GM12878 (cell line): ENCODE data around the gene DMAC1. TPM values are rescaled to one million over a fixed set of nuclear protein-coding genes. Genes with fewer than 3 reads are reported as not detected.
A peak's percentile ranks its signal among the peaks of the same experiment; 100 is the strongest.

Source experiments
- ATAC-seq: fragments of 200-7000 bp; cut with Tn5 transposase; 3 replicates; pipeline ENCODE4 v1.9.1; 2020; ENCODE audit warnings: mild to moderate bottlenecking, moderate library complexity
- BruUV-seq: library from RNA; stranded (reverse); fragments of 400-500 nt; replicated peaks from 2 replicates; lab custom pipeline; 2021; lab: Mats Ljungman, UMichigan
- CTCF ChIA-PET: fragments of 300-600 bp; sonication (Branson Sonifier 250); formaldehyde crosslinking; extraction: SDS; loops from one replicate; lab custom pipeline; 2021; ENCODE audit warnings: inconsistent platforms; lab: Yijun Ruan, JAX
- POLR2A ChIA-PET: fragments of 350-600 bp; formaldehyde crosslinking; extraction: SDS; loops from one replicate; lab custom pipeline; 2021; ENCODE audit warnings: inconsistent platforms; lab: Charles Lee
- RAD21 ChIA-PET: fragments of 300-600 bp; sonication (Branson Sonifier 250); formaldehyde crosslinking; loops from one replicate; lab custom pipeline; 2023; ENCODE audit warnings: antibody characterized with exemption; ENCODE audit not compliant: unreplicated experiment; lab: Charles Lee
- SMC1A ChIA-PET: fragments of 300-600 bp; sonication (Branson Sonifier 250); formaldehyde crosslinking; loops from one replicate; lab custom pipeline; 2023; ENCODE audit not compliant: unreplicated experiment, uncharacterized antibody; lab: Charles Lee
- DNase-seq: peaks from one replicate; pipeline ENCODE4 v3.0.0-alpha.2; 2011; ENCODE audit warnings: low read depth, low spot score
- FAIRE-seq: peaks from 3 replicates; lab custom pipeline; 2011; peaks lifted over from hg19 to GRCh38; lab: Jason Lieb, UNC
- H2AFZ ChIP-seq: 2 replicates; pipeline ENCODE4 v1.6.0; 2011; ENCODE audit warnings: low read depth, low read length, control low read depth; ENCODE audit not compliant: control insufficient read depth
- H3K27ac ChIP-seq: 2 replicates; pipeline ENCODE4 v1.5.1; 2011; ENCODE audit warnings: control low read depth; ENCODE audit not compliant: control insufficient read depth, insufficient read depth
- H3K27me3 ChIP-seq, 2 experiments: replicated peaks in 1 of 2; 2 replicates each; pipeline versions ENCODE4 v1.6.0 to v1.6.1; 2011; ENCODE audit warnings: low read length in 1 of 2; ENCODE audit not compliant: control insufficient read depth in 2 of 2, insufficient read depth in 2 of 2
- H3K36me3 ChIP-seq, 2 experiments: 2 replicates each; pipeline ENCODE4 v1.5.1; 2011; ENCODE audit warnings: low read length in 1 of 2; ENCODE audit not compliant: control insufficient read depth in 2 of 2, insufficient read depth in 2 of 2
- H3K4me1 ChIP-seq: 2 replicates; pipeline ENCODE4 v1.6.1; 2011; ENCODE audit warnings: mild to moderate bottlenecking, low read length, moderate library complexity, mixed read lengths; ENCODE audit not compliant: control insufficient read depth, insufficient read depth
- H3K4me2 ChIP-seq: 2 replicates; pipeline ENCODE4 v1.6.0; 2011; ENCODE audit warnings: control low read depth; ENCODE audit not compliant: control insufficient read depth, insufficient read depth
- H3K4me3 ChIP-seq: fragments of 200-600 bp; sonication (generic); 2 replicates; pipeline ENCODE4 v1.5.1; 2016
- H3K79me2 ChIP-seq: 2 replicates; pipeline ENCODE4 v1.6.0; 2011; ENCODE audit warnings: low read length; ENCODE audit not compliant: control insufficient read depth, insufficient read depth
- H3K9ac ChIP-seq: 2 replicates; pipeline ENCODE4 v1.8.0; 2011; ENCODE audit warnings: low read length, control low read depth, mixed read lengths; ENCODE audit not compliant: control insufficient read depth, insufficient read depth
- H3K9me3 ChIP-seq: replicated peaks from 3 replicates; pipeline ENCODE4 v1.5.1; 2011; ENCODE audit warnings: mild to moderate bottlenecking, low read length; ENCODE audit not compliant: control insufficient read depth, insufficient read depth
- H4K20me1 ChIP-seq: 2 replicates; pipeline ENCODE4 v1.6.0; 2011; ENCODE audit not compliant: control insufficient read depth, insufficient read depth
- CREB1 ChIP-seq: IDR thresholded peaks from 2 replicates; pipeline ENCODE4 v1.6.1; 2012; ENCODE audit warnings: low read depth, mild to moderate bottlenecking, inconsistent platforms
- EGR1 ChIP-seq, 2 experiments: IDR thresholded peaks; 1 replicate in 1 of 2; 2 replicates in 1 of 2; pipeline ENCODE4 v1.6.1; 2011 to 2012; ENCODE audit warnings: low read depth in 2 of 2, low read length in 2 of 2, borderline replicate concordance in 1 of 2, mild to moderate bottlenecking in 1 of 2, moderate library complexity in 1 of 2
- HDAC6 ChIP-seq: fragments of 200-600 bp; sonication (generic); IDR thresholded peaks from one replicate; pipeline ENCODE4 v1.8.0; 2017; ENCODE audit warnings: antibody characterized with exemption; ENCODE audit not compliant: unreplicated experiment
- JUNB ChIP-seq: IDR thresholded peaks from 2 replicates; pipeline ENCODE4 v1.6.1; 2016; ENCODE audit warnings: antibody characterized with exemption, mild to moderate bottlenecking
- NRF1 ChIP-seq: conservative IDR thresholded peaks from 2 replicates; pipeline ENCODE4 v1.6.1; 2011; ENCODE audit warnings: mild to moderate bottlenecking, low read depth, low read length, improper control_type of control experiment
- TCF7 ChIP-seq: IDR thresholded peaks from 2 replicates; pipeline ENCODE4 v1.6.1; 2014; ENCODE audit warnings: antibody characterized with exemption, borderline replicate concordance
- YY1 ChIP-seq: IDR thresholded peaks from 2 replicates; pipeline ENCODE4 v1.6.1; 2011; ENCODE audit warnings: low read depth, mild to moderate bottlenecking, low read length
- whole genome bisulfite sequencing: methylation state at CpG from one replicate; pipeline ENCODE4 v1.1.6; 2016; ENCODE audit warnings: low lambda C conversion rate; ENCODE audit not compliant: insufficient replicate concordance, insufficient coverage; ENCODE audit errors: missing lambda C conversion rate; 5-methylcytosine and 5-hydroxymethylcytosine counted together
- in situ Hi-C: fragments of 300-500 bp; cut with MboI; formaldehyde crosslinking; loops from 9 replicates; pipeline ENCODE4 v1.14.3; 2018; ENCODE audit warnings: mixed read lengths
- intact Hi-C: fragments of 100-400 bp; cut with micrococcal nuclease; formaldehyde crosslinking; loops from one replicate; pipeline ENCODE4 v1.14.2; 2022; ENCODE audit not compliant: unreplicated experiment
- polyA plus RNA-seq, 11 experiments: library from polyadenylated mRNA; depleted of rRNA in 4 of 11; unstranded in 6 of 11; stranded (reverse) in 5 of 11; fragments of >200 nt; fragmentation: Nextera tagmentation in 4 of 11; fragmentation: Illumina TruSeq in 1 of 11; extraction: Ambion mirVana in 4 of 11; extraction: Trizol in 1 of 11; gene quantifications; 1 replicate in 1 of 11; 2 replicates in 10 of 11; pipeline versions ENCODE4 v1.2.1 to v1.2.3, GENCODE V29; 2011 to 2016; ENCODE audit warnings: inconsistent platforms in 2 of 11, missing spikeins in 2 of 11, low read depth in 1 of 11
- total RNA-seq, 4 experiments: library from RNA; depleted of rRNA in 3 of 4; stranded (reverse); fragments of >200 nt in 3 of 4; fragmentation: Illumina TruSeq in 1 of 4; extraction: Trizol in 1 of 4; gene quantifications; 2 replicates each; pipeline versions ENCODE4 v1.2.1 to v1.2.3, GENCODE V29; 2013 to 2021
- TF ChIP-seq, protein P1 (sequence below): fragments of 450-650 bp; formaldehyde crosslinking; IDR thresholded peaks from 2 replicates; pipeline ENCODE4 v1.4.0; 2022; ENCODE audit warnings: mild to moderate bottlenecking, moderate library complexity
- TF ChIP-seq, protein P2 (sequence below): IDR thresholded peaks from 2 replicates; pipeline ENCODE4 v1.6.1; 2012; ENCODE audit warnings: improper control_type of control experiment, low read depth, low read length; ENCODE audit not compliant: insufficient replicate concordance
- TF ChIP-seq, protein P3 (sequence below): IDR thresholded peaks from 2 replicates; pipeline ENCODE4 v1.6.1; 2012; ENCODE audit warnings: low read length, inconsistent platforms

The DMAC1 gene
- total and polyA plus RNA-seq, 10 of the 15 experiments (the other 5 are each of a cell fraction or from before 2014, with no cell fraction given) = 16.0 to 123 (median 44.5) TPM

DNA sequence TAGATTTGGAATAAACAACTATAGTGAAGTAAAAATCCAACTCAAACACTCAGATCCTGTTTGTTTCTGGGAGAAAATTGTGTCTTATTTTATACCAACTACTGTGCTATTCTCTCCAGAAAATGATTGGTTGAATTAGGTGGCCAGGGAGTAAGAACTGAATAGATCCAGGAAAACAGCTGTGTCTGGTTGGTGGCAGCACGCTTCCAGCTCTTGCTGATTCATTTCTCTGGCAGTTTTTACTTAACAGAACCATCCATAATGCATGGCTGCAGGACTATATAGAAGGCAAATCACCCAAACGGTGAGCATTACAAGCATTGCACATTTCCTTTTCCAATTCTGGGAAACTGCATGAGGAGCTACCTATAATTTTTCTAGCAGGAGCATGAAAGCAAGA lies 29.5 kb downstream of the DMAC1 start (continued):
- TF ChIP-seq, protein P1, sequence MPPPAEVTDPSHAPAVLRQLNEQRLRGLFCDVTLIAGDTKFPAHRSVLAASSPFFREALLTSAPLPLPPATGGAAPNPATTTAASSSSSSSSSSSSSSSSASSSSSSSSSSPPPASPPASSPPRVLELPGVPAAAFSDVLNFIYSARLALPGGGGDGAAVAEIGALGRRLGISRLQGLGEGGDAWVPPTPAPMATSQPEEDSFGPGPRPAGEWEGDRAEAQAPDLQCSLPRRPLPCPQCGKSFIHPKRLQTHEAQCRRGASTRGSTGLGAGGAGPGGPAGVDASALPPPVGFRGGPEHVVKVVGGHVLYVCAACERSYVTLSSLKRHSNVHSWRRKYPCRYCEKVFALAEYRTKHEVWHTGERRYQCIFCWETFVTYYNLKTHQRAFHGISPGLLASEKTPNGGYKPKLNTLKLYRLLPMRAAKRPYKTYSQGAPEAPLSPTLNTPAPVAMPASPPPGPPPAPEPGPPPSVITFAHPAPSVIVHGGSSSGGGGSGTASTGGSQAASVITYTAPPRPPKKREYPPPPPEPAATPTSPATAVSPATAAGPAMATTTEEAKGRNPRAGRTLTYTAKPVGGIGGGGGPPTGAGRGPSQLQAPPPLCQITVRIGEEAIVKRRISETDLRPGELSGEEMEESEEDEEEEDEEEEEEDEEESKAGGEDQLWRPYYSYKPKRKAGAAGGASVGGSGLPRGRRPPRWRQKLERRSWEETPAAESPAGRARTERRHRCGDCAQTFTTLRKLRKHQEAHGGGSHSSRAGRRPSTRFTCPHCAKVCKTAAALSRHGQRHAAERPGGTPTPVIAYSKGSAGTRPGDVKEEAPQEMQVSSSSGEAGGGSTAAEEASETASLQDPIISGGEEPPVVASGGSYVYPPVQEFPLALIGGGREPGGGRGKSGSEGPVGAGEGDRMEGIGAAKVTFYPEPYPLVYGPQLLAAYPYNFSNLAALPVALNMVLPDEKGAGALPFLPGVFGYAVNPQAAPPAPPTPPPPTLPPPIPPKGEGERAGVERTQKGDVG (CRISPR knock-in tag) = no peak
- TF ChIP-seq HDAC6 = no peak
- no peak for TF ChIP-seq JUNB
- TF ChIP-seq NRF1 = no peak
- TF ChIP-seq, all 136 proteins: peak for 0

DNA sequence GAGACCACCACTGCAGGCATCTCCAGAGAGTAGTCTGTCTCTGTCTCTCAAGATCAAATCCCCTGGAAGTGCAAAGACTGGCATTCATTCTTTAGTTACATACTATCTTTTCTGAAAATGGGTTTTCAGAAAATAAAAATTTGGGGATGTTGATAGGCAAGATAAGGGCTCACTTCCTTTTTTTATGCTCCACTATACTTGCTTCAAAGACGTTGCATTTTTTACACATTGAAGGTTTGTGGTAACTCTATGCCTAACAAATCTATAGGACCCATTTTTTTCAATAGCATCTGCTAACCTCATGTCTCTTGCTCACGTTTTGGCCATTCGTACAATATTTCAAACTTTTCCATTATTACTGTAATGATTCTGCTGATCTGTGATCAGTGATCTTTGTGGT lies 37.0 kb downstream of the DMAC1 start:
- Histone ChIP-seq H2AFZ (no peak overlapping the region), H3K79me2 (no peaks in the 10 kb centered on the region), H3K4me1 (no peaks in the 10 kb centered on the region), H3K9me3 (no peaks in the 10 kb centered on the region; the same call in 2 of the 3 replicates), H4K20me1 (no peaks in the 10 kb centered on the region), H3K4me3 (no peak overlapping the region), H3K36me3 (no peaks in the 10 kb centered on the region), H3K27me3 (no peaks in the 10 kb centered on the region), H3K27ac (no peak overlapping the region), H3K4me2 (no peak overlapping the region), H3K9ac (no peak overlapping the region)
- ChIA-PET CTCF (no interaction called here), RAD21 (no interaction called here), POLR2A (no interaction called here), SMC1A (no interaction called here)
- no TSS peak for BruUV-seq
- FAIRE-seq (no peak), ATAC-seq (peak; percentile 76), DNase-seq (no peak)
- intact Hi-C loops (no loop called here), in situ Hi-C loops (no loop called here)
- WGBS = 0% methylated on average over 3 of the region's 3 CpGs
- TF ChIP-seq, protein P2, sequence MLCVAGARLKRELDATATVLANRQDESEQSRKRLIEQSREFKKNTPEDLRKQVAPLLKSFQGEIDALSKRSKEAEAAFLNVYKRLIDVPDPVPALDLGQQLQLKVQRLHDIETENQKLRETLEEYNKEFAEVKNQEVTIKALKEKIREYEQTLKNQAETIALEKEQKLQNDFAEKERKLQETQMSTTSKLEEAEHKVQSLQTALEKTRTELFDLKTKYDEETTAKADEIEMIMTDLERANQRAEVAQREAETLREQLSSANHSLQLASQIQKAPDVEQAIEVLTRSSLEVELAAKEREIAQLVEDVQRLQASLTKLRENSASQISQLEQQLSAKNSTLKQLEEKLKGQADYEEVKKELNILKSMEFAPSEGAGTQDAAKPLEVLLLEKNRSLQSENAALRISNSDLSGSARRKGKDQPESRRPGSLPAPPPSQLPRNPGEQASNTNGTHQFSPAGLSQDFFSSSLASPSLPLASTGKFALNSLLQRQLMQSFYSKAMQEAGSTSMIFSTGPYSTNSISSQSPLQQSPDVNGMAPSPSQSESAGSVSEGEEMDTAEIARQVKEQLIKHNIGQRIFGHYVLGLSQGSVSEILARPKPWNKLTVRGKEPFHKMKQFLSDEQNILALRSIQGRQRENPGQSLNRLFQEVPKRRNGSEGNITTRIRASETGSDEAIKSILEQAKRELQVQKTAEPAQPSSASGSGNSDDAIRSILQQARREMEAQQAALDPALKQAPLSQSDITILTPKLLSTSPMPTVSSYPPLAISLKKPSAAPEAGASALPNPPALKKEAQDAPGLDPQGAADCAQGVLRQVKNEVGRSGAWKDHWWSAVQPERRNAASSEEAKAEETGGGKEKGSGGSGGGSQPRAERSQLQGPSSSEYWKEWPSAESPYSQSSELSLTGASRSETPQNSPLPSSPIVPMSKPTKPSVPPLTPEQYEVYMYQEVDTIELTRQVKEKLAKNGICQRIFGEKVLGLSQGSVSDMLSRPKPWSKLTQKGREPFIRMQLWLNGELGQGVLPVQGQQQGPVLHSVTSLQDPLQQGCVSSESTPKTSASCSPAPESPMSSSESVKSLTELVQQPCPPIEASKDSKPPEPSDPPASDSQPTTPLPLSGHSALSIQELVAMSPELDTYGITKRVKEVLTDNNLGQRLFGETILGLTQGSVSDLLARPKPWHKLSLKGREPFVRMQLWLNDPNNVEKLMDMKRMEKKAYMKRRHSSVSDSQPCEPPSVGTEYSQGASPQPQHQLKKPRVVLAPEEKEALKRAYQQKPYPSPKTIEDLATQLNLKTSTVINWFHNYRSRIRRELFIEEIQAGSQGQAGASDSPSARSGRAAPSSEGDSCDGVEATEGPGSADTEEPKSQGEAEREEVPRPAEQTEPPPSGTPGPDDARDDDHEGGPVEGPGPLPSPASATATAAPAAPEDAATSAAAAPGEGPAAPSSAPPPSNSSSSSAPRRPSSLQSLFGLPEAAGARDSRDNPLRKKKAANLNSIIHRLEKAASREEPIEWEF = no peak
- TF ChIP-seq YY1 = no peak
- TF ChIP-seq, protein P3, sequence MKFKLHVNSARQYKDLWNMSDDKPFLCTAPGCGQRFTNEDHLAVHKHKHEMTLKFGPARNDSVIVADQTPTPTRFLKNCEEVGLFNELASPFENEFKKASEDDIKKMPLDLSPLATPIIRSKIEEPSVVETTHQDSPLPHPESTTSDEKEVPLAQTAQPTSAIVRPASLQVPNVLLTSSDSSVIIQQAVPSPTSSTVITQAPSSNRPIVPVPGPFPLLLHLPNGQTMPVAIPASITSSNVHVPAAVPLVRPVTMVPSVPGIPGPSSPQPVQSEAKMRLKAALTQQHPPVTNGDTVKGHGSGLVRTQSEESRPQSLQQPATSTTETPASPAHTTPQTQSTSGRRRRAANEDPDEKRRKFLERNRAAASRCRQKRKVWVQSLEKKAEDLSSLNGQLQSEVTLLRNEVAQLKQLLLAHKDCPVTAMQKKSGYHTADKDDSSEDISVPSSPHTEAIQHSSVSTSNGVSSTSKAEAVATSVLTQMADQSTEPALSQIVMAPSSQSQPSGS = no peak
- TF ChIP-seq CREB1 = no peak
- TF ChIP-seq TCF7 = no peak
- TF ChIP-seq EGR1 (IDR thresholded peaks at IDR 0.05; ENCODE audit: borderline replicate concordance in 1 of 2, low read depth in 2 of 2, low read length in 2 of 2) = no peak
